Stimulated activated CD4-positive, alpha-beta T cell treated with anti-CD3 and anti-CD28 coated beads, Interleukin-1b, Interleukin-23, amount 100 ng/mL, for 48 hours (primary cell): ENCODE data around the gene TCF15.

Experiments used
- DNase-seq: peaks from one replicate; pipeline ENCODE4 v3.0.0-alpha.2; 2020

The TCF15 gene

DNA sequence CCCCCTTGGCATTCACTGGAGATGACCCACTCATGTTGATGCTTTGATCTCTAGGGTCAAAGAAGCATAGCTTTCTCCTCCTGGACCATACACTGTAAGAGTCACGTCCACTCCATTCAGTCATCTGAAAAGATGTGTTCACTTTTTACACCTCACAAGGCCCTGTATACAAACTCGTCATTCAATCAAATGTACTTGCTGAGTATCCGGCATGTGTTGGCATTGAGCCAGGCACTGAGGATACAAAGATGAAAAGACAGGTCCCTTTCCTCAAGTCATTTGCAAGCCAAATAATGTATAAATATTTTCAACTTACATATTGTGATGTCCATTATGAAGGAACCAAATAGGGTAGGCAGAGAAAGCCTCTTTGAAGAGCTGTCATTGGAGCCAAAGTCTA, 34.0 kb downstream of the TCF15 start:
- no peak for DNase-seq

DNA sequence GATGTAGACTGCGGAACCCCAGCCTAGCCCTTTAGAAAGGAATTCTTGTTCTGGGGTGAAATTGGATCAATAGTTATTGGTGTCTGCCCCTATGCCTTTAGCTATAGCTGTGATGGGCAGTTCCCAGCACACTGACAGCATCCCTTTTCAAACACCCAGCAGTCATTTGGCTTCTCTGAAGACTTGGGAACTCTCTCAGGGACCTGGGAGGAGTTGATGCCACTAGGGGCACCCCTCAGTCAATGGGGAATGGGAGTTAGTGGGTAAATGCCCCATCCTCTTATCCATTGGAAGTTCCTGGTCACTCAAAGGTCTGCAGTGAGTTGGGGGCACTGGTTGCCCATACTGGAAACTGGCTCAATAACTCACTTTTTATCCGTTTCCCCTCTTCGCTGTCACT, 34.9 kb downstream of the TCF15 start:
- DNase-seq, result no peak

DNA sequence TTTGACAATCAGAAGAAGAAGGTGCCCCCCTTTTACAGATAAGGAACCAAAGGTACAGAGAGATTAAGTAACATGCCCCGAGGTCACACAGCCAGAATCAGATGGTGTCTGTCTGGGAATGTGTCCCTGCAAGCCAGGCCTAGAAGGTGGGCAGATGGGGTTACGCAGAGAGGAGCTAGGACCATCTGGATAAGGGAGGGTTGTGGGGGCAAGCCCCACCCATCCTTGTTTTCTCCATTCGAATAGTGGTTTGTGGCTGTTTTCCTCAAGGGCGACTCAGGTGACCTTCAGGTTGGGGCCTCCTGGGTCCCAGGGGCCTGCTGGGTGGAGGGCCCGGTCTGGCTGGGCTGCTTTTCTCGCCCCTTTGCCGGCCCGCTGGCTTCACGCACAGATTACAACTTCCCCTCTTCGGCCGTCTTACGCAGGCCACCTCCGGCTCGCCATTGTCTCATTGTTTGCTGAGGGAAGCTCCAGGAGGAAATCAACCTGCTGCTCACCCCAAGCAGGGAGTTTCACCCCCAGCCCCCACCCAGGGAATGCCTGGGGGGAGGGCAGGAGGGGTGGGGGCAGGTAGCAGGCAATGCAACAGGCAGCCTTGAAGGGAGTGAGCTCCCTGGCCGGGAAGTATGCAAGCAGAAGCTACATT, 35.7 kb downstream of the TCF15 start:
- DNase-seq, result no peak

DNA sequence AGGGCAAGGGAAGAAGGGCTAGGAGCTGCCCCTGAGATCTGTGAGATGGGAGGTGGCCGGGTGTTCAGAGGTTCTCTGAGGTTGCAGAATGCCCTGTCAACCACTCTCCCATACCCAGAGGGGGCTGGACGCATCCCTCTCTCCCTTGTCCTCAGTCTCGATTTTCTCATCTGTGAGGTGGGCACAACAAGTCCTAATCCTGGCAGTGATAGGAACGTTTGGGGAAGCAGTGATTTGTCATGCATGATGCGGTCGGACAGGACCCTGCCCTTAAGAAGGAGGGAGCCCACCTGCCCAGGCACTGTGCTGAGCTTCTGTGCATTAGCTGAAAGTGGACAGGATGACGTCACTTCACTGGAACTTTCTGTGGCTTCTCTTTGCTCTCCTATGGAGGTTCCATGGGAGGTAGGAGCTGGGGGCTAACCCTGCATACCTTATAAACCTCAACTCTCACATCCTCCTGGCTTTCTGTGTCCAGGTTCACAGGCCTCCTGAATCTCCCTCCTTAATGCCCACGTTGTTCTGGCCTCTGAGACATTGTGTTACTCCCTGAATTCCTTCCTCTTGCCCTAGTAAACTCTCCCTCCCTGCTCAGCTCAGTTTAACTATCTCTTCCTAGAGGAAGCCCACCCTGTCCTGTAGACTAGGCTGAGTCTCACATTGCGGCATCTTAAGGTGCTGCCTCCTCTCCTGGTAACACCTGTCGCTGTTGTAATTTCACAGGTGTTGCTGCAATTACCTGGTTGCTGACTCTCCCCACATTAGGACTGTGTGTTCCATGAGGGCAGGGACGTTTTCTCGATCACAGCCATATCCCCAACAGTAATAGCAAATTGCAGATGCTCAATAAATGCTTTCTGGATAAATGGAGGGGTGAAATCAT, 36.5 kb downstream of the TCF15 start:
- no peak for DNase-seq

DNA sequence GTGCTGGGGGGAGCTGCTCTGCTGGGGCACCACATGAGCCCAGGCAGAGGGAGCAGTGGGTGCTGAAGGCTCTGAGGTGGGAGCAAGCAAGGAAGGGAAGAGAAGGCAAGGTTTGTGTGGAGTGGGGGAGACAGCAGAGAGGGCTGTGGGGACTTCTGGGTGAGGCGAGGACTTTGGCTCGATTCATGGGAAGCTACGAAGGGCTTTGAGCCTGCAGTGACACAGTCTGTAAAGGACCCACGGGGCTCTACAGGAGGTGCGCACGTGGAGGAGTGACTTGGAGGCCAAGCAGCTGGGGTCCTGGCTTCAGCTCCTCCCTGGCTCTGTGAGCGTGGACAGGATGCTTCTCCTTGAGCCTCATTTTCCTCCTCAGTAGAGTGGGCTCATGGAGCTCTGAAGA, 37.4 kb downstream of the TCF15 start:
- no peak for DNase-seq

DNA sequence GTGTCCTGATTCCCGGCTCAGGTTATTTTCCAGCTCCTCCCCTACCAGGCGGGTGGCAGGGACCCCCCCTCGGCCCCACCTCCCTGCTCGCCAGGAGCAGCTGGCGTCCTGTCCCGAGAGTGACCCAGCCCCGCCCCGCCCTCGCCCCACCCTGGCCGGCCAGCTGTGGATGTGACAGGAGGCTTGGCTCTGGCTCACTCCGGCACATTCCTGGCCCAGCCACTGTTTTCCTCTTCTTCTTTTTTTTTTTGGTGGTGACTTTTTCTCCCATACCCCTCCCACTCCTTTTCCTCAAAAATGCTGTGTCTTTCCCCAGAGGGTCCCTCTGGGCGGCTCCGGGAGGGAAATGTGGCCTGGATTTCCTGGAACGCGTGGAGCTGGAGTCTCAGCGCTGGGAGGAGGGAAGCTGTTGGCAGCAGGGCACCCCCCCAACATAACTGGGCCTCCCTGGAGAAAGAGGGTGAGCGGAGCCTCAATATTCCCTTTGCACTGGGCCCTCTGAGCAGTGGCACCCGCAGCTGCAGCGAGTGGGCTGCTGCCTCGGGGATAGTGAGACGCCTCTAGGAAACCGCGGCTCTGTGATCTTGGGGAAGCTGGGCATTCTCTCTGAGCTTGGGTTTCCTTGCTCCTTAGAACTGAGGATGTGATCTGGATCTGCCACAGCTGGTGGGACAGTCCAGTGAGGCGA, 38.2 kb downstream of the TCF15 start:
- DNase-seq, result no peak

DNA sequence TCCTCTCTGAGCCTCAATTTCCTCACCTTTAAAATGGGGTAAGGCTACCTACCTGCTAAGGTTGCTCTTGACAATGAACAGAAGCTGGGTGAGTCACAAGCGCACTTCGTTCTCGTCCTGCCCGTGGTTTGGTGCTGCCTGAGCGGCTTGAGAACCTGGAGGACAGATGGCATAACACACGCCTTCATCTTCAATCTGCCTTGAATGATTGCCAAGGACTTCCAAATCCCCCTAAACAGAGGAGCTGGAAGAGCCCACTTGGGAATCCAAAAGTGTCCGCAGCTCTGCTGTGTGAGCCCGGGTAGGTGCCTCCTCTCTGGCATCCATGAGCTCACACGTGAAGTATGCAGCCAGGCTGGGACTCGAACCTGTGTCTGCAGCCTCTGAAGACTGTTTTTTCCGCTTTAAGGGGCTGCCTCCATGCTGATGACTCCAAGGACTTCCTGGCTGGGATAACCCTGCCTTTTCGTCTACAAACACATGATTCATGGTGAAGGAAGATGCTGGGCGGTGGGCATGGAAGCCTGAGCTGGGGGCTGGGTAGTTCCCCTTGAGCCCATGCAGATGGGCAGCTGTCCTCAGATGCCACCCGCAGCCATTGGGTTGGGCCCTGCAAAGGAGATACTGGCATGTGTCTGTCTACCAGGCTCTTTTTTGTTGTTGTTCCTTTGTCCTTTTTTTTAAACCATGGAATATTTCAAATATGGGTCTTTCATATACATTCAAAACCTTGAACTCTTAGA, 41.3 kb downstream of the TCF15 start:
- DNase-seq, result no peak

DNA sequence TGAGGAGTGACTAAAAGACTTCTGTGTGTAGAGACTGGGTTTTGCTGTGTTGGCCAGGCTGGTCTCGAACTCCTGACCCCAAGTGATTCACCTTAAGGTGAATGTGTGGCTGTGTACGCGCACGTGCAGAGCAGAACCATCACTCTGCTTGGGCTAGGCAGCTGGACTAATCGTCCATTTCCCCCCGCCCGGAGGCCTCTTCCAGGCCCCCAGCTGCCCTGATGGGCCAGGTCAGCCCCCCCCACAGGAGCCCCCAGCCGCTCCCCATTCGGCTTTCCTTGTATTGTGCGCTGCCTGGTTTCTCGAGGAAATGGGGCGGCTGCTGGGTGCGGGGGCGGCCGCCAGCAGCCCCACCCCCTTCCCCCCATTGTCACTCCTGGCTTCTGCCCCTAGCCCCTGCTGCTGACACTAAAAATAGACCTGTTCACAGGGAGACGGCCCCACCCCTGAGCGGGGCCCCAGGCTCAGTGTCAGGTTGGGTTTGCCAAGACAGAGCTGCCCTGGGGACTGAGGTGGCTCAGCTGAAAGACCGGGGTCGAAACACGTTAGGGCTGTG, 41.9 kb downstream of the TCF15 start:
- peak; percentile 16 for DNase-seq

DNA sequence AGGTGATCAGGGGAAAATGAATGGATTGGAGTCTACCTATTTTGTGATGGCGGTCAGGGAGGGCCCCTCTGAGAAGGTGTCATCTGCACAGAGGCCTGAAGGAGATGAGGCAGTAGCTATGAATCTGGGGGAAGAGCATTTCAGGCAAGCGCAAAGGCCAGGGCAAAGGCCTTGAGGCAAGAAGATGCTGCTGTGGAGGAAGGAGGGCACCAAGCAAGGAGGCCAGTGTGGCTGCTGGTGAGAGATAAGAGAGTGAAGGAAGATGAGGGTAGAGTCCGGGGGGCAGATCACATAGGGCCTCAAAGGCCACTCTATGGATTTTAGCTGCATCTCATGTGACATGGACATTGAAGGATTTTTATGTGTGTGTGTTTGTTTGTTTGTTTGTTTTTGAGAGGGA, 45.9 kb downstream of the TCF15 start:
- DNase-seq, result no peak

DNA sequence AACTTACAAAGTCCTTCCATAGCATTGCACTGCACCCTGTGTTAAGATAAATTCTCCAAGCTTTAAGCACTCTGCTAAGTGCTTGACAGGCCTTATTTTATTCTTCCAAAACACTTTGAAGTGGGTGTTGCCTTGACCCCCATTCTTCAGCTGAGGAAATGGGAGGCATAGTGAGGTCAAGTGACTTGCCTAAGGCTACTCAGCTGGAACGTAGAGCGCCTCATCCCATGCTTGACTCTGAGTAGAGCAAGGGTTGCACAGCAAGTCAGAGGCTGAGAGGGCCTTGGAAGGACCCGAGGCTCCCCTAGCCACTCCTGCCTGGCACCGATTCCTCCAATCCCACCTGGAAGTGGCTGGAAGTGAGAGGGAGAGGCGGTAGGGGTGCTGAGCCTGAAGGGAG, 46.9 kb downstream of the TCF15 start:
- DNase-seq, result no peak

DNA sequence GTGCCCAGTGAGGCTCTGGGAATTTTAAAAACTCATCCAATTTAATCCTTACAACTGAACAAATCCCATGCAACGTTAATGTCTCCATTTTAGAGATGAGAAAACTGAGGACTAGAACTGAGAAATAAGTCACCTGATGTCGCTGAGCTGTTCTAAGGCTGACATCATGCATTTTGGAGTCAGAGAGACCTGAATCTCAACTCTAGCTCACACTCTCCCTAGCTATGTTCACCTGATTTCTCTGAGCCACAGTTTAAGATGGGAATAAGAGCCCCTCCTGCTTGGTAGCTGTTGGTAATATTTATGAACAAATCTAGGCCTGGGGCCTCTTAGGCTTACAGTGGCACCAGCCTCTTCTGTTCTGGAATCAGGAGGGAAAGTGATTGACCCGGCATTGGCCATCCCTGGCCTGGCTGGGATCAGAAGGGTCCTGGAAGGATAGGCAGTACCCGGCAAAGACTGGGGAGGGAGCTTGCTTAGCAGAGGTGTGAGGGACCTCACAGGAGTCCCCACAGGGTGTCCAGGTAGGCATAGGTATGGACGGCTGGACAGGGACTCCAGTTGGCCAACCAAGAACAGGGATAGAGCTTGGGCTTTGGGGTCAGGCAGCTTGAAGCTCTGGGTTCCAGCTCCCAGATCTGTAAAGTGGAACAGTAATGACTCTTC, 47.7 kb downstream of the TCF15 start:
- DNase-seq, result no peak

DNA sequence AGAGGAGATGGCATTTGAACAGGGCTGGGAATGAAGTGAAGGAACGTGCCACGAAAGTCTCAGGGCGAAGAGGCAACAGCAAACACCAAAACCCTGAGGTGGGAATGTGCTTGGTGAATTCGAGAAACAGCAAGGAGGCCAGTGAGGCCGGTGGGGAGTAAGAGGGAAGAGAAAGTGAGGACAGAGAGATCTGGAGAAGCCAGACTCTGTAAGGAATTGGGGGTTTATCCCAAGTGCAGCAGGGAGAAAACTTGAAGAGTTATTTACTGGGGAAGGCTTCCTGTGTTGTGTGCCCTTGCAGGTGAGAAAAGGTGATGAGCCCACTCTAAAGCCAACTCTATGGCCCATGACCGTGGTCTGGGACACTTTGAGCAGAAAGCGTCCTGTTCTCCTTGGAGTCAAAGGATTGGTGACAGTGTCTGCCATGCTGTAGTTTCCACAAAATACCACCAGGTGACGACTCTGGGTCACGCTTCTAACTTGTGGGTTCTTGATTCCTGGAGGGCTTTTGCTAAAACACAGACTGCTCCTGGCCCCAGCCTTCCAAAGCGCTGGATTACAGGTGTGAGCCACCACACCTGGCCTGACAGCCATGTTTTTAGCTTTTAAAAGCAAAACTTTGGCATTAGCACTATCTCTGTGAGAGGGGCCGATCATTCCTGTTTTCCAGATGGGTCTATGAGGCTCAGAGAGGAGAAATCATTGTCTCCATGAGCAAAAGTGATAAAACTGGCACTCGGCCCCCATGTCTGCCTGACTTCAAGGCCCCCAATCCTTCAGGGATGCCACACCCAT, 48.5 kb downstream of the TCF15 start:
- peak; percentile 59 for DNase-seq

DNA sequence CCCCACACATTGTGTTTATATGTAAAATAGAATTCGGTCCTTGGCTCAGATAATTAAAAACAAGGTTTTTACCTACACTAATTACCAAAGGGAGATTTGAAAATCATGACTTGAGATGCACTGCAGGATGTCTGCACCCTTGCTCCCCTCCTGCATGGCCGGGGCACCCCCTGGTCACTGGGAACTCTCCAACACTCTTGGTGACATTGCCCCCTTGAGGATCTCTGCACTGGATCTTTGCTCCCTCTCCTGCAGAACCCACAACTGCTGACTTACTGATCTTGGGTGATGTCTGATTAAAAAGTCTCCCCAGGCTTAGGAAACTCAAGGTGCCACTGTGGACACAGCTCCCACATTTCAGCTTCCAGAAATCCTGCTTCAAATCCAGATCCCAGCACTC, 49.4 kb downstream of the TCF15 start:
- DNase-seq, result no peak

DNA sequence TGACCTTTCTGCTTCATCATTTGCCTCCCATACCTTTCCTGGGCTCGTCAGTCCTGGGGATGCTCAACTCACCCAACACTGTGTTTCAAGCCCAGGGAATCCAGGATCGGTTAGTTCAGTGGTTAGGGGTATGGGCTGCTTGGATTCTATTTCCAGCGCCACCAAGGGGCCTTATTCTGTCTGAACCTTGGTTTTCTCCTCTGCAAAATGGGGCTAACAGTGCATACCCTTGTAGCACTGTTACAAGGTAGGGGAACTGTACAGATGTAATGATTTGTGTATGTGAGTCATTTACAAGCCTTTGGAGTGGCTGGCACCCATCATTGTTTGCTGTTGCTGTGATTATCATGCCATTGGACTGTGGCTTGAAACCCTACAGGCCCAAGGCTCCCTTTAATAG, 52.0 kb downstream of the TCF15 start:
- DNase-seq, result no peak

DNA sequence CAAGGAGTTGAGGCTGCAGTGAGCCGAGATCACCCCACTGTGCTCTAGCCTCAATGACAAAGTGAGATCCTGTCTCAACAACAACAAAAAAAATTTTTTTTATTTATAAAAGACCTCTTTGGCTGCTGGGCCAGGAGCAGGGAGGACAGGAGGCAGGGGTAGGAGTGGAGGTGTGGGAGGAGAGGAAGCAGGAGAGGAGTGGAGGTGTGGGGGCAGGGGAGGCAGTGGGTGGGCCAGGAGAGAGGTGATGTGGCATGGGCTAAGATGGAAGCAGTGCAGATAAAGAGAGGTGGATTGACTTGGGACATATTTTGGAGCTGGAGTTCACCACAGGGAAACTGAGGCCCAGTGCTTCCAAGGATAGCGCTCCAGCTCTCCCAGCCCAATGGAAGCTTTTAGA, 53.1 kb downstream of the TCF15 start:
- DNase-seq, result no peak

DNA sequence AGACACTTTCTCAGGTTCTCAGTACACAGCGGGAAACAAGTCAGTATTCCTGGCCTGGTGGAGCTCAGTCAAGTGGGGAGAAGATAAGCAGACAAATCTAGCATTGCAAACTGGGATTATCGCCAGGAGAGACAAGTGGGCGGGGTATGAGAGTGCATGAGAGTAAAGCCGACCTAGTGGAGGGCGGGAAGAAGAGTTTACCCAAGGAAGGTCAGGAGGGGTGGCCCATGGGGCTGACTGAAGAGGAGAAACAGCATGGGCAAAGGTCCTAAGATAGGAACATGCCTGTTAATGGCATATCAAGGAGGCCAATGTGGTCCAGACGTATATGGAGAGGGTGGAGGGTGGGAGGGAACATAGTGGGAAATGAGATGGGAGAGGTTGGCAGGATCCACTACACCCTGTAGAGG, 54.1 kb downstream of the TCF15 start:
- no peak for DNase-seq
